GM10266 (cell line): ENCODE results near the gene ERFE.

Source experiments
- DNase-seq: peaks from one replicate; pipeline ENCODE4 v3.0.0; 2012; ENCODE audit errors: extremely low spot score
- TF ChIP-seq, protein P1 (sequence below): IDR thresholded peaks from 2 replicates; pipeline ENCODE4 v1.5.1; 2012; ENCODE audit warnings: mild to moderate bottlenecking, low read depth; ENCODE audit not compliant: control insufficient read depth, insufficient read depth; ENCODE audit errors: missing control alignments

Gene ERFE

DNA sequence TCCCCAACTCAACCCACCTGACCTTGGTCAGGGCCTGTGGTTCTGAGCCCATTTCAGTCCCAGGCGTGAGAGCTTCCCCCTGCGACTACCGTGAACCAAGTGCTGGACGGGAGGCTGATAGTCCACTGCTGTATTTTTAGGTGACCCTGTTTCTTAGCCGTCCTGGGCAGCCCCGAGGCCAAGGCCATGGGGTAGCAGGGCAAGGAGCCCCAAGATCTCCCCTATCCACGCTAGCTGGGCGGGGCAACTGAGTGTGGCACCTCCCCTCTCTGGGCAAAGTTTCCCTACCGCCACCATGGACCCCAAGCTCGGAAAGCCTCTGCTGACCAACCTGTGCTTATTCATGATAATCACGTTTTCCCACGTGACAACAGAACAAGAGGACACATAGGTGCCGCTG lies 20.9 kb upstream of the ERFE start:
- TF ChIP-seq, protein P1, sequence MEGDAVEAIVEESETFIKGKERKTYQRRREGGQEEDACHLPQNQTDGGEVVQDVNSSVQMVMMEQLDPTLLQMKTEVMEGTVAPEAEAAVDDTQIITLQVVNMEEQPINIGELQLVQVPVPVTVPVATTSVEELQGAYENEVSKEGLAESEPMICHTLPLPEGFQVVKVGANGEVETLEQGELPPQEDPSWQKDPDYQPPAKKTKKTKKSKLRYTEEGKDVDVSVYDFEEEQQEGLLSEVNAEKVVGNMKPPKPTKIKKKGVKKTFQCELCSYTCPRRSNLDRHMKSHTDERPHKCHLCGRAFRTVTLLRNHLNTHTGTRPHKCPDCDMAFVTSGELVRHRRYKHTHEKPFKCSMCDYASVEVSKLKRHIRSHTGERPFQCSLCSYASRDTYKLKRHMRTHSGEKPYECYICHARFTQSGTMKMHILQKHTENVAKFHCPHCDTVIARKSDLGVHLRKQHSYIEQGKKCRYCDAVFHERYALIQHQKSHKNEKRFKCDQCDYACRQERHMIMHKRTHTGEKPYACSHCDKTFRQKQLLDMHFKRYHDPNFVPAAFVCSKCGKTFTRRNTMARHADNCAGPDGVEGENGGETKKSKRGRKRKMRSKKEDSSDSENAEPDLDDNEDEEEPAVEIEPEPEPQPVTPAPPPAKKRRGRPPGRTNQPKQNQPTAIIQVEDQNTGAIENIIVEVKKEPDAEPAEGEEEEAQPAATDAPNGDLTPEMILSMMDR, result no peak
- no peak for DNase-seq

DNA sequence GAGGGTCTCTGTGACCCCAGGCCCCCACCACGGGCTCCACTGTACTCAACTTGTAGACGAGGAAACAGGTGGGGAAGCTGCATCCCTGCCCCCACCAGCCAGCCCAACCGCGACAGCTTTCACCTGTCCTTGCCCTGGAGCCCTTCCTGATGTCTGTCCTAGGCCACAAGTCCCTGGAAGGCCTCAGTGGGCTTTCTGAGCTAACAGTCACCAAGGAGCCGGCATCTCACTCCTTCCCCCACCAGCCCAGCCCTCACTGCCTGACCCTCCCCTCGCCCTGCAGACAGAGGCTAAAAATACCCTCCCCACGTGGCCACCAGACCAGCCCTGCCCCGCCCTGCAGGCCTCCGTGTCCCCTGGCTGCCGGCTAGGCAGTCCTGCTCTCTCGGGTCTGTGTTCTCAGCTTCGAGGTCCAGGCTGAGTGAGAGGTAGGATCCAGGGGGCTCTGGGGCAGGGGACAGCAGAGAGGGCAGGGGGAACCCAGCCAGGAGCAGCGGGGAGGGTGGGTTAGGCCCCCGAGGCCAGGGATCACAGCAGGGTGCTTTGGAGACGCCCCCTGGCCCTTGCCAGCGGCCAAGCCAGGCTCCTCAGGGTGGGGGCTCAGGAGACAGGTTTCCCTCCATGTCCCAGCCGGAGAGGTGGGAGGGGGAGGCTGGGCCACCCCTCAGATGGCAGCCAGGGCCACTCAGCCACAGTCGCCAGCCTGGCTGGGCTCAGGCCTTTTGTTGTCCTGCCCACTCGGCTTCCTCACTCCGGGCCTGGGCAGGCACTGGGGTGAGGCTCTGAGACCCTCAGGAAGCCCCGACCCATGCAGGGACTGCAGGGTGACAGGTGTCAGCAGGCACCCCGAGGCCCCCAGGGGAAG lies 20.2 kb upstream of the ERFE start, which contains the start of gene KLHL30:
TSS of gene KLHL30 (plus strand) at position 338 of the 865 bp plus-strand sequence. CDS start 2,087 bp downstream, outside the sequence.
- TF ChIP-seq, protein P1, result no peak
- DNase-seq, result no peak

DNA sequence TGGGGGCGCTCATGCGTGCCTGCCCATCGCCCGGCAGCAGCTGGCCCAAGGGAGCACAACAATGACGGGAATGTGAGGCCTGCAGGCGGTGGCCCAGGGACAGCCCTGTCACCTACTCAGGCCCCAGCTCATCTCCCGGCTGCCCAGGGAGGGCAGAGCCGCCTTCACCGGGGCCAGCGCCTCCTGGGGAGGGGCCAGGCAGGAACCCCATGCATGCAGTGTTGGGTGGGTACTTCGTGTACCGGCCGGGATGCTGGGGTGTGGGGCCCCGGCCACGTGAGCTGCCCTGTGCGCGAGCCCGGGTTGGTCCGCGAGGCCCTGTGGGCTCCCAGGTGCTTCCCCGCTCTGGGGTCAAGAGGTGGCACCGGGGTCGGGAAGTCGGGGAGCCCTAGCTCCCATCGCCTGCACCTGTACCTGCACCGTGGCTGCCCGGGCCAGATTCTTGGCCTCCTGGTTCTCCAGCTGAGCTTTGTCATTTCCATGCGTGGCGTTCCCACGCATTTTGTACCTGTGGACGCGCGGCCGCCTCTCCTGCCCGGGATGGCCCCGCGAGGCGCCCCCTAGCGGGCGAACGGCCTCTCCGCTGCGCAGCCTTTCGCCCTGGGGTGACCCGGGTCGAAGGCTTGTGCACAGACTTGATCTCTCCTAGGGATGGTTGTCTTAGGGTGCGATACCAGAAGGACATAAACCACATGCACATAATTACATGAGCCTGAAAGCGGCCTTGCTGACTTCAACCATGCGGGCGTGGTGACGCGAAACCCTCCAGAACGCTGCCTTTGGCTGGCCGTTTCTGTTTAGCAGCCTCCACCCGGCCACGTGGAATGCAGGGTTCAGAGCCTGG lies 19.4 kb upstream of the ERFE start:
- TF ChIP-seq, protein P1, result peak; percentile 75
- peak; percentile 78 for DNase-seq

DNA sequence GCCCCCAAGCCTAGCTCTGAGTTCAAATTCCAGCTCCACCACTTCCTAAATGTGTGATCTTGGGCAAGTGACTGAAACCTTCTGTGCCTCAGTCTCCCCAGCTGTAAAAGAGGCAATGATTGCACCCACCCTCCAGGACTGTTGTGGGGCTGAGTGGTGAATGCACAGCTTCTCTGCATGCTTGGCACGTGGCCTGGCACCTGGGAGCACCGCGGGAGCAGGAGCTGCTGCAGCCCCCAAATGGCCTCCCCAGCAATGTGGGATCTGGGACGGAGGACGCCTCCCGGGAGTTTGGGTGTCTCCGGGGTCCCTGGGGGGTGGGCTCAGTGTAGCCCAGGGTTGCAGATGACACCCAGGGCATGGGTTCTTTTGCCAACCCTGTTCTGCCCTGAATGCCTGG lies 18.7 kb upstream of the ERFE start:
- no peak for DNase-seq
- TF ChIP-seq, protein P1, result no peak

DNA sequence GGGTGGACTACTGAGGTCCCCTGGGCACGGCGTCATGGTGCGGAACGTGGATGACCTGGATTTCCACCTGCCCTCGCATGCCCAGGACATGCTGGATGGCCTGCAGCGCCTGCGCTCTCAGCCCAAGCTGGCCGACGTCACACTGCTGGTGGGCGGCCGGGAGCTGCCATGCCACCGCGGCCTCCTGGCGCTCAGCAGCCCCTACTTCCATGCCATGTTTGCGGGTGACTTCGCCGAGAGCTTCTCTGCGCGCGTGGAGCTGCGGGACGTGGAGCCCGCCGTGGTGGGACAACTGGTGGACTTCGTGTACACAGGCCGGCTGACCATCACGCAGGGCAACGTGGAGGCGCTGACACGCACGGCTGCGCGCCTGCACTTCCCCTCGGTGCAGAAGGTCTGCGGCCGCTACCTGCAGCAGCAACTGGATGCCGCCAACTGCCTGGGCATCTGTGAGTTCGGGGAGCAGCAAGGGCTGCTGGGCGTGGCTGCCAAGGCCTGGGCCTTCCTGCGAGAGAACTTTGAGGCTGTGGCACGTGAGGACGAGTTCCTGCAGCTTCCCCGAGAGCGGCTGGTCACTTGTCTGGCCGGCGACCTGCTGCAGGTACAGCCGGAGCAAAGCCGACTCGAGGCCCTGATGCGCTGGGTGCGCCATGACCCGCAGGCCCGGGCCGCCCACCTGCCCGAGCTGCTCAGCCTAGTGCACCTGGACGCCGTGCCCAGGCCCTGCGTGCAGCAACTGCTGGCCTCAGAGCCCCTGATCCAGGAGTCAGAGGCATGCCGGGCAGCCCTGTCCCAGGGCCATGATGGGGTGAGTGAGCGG lies 17.8 kb upstream of the ERFE start:
- no peak for DNase-seq

DNA sequence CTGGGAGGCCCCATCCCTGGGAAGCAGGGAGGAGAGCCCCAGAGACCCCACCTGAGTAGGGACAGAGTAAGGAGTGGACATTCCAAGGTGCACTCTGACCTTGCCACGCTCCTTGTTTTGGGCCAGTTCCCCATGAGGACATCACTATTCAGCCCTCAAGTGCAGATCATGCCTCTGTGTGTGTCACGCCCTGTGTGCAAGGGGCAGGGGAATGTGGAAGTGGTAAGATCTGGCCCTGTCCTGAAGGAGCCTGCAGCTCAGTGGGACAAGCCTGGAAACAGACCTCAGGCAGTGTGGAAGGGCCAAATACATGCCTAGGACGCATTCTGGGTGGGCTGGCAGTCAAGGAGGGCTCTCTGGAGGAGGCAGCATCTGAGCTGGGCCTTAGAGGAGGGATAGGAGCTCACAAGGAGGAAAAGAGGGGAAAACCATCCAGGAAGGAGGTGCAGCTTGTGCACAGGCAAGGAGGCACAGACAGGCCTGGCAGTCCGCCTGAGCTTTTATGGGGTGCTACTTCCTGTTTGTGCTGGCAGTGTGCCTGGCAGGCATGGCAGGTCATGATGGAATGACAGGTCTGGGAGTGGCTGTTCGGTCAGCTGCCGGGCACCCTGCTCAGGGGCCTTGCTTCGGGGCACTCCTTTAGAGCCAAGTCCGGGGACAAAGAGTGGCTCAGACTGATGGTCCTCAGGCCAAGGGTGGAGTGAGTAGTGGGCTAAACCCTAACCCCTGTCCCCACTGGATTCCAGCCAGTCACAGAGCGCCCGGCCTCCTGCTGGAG lies 17.0 kb upstream of the ERFE start:
- TF ChIP-seq, protein P1, result no peak
- no peak for DNase-seq

More for the DNA sequence above, 17.8 kb upstream of the ERFE start:
- TF ChIP-seq, protein P1, result no peak
